Tibial nerve (tissue), 4 donors: ENCODE data around the gene FBN2. TPM values are rescaled to one million over a fixed set of nuclear protein-coding genes. Genes with fewer than 3 reads are reported as not detected.
"Not testable (repeated sequence)": the region's sequence is repeated elsewhere in the genome, so short reads cannot be mapped to it uniquely, and the experiment has no call there.

Source experiments
- DNase-seq, 2 donors: peaks; one replicate each; pipeline ENCODE4 v3.0.0-alpha.2; 2019; ENCODE audit warnings: low spot score in 2 of 2
- H3K27ac ChIP-seq, 4 donors: fragments of 200-600 bp; sonication (generic) in 3 of 4; one replicate each; pipeline ENCODE4 v1.5.1; 2017 to 2019; ENCODE audit warnings: mild to moderate bottlenecking in 1 of 4
- H3K27me3 ChIP-seq, 2 donors: fragments of 200-600 bp; sonication (generic) in 1 of 2; one replicate each; pipeline versions ENCODE4 v1.5.1 to v1.6.0; 2017 to 2019
- H3K36me3 ChIP-seq, 3 donors: fragments of 200-600 bp; sonication (generic); one replicate each; pipeline ENCODE4 v1.5.1; 2018 to 2019
- H3K4me1 ChIP-seq, 4 donors: fragments of 200-600 bp; sonication (generic) in 3 of 4; one replicate each; pipeline ENCODE4 v1.5.1; 2017 to 2019
- H3K4me3 ChIP-seq, 4 donors: fragments of 200-600 bp; sonication (generic) in 3 of 4; one replicate each; pipeline ENCODE4 v1.5.1; 2017 to 2019; ENCODE audit warnings: mild to moderate bottlenecking in 1 of 4, moderate library complexity in 1 of 4
- H3K9me3 ChIP-seq, 4 donors: fragments of 200-600 bp; sonication (generic) in 3 of 4; one replicate each; pipeline ENCODE4 v1.5.1; 2017 to 2019
- EP300 ChIP-seq, 2 donors: sonication (generic); formaldehyde crosslinking; IDR thresholded peaks; one replicate each; pipeline ENCODE4 v1.6.1; 2017; ENCODE audit warnings: antibody characterized with exemption in 2 of 2, mild to moderate bottlenecking in 1 of 2
- POLR2A ChIP-seq, 2 donors: fragments of 450-650 bp; IDR thresholded peaks; one replicate each; pipeline ENCODE4 v1.6.1; 2017; ENCODE audit warnings: antibody characterized with exemption in 2 of 2, mild to moderate bottlenecking in 2 of 2, moderate library complexity in 2 of 2
- WGBS, 2 donors: methylation state at CpG; one replicate each; pipeline ENCODE4 v1.1.5; 2018; 5-methylcytosine and 5-hydroxymethylcytosine counted together
- total RNA-seq, 4 donors: library from RNA; depleted of rRNA; stranded (reverse); fragments of >200 nt; gene quantifications; one replicate each; pipeline ENCODE4 v1.1.0, GENCODE V29; 2016
- TF ChIP-seq, protein P1 (sequence below), 5 experiments: fragments of 200-600 bp in 3 of 5; fragments of 450-650 bp in 2 of 5; sonication (generic) in 3 of 5; IDR thresholded peaks; one replicate each; pipeline ENCODE4 v1.5.1; 2016 to 2019; ENCODE audit warnings: antibody characterized with exemption in 5 of 5, mild to moderate bottlenecking in 3 of 5, moderate library complexity in 2 of 5

FBN2 gene
- total RNA-seq, 4 donors from 2014 or later, result 1.2 to 6.3 (median 3.6) TPM

DNA sequence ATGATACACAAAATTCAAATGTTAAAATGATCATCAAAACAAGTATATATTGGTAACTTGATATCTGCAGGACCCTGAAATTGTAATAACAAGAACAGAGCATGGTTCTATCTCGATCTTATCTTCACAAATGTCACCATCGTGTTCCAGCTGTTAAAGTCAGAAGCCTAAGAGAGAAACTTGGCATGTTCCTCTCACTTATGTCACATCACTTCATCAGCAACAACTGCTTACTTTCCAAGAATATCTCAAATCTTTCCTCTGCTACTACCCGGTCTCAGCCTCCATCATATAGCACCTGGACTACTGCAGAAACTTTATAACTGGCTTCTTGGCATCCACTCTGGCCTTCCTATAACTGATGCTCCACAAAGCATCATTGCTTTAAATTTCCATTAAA is 84.9 kb downstream of the FBN2 start:
- Histone ChIP-seq H3K9me3 (peaks cover 0 to 11% (median 3%) of the 10 kb centered on the region in 4 donors), H3K27me3 (no peaks in the 10 kb centered on the region), H3K4me3 (no peak overlapping the region), H3K4me1 (no peaks in the 10 kb centered on the region), H3K36me3 (no peaks in the 10 kb centered on the region), H3K27ac (no peak overlapping the region)
- no peak for DNase-seq
- TF ChIP-seq POLR2A (IDR thresholded peaks at IDR 0.05) (no peak), EP300 (IDR thresholded peaks at IDR 0.05) (no peak)
- TF ChIP-seq, protein P1, sequence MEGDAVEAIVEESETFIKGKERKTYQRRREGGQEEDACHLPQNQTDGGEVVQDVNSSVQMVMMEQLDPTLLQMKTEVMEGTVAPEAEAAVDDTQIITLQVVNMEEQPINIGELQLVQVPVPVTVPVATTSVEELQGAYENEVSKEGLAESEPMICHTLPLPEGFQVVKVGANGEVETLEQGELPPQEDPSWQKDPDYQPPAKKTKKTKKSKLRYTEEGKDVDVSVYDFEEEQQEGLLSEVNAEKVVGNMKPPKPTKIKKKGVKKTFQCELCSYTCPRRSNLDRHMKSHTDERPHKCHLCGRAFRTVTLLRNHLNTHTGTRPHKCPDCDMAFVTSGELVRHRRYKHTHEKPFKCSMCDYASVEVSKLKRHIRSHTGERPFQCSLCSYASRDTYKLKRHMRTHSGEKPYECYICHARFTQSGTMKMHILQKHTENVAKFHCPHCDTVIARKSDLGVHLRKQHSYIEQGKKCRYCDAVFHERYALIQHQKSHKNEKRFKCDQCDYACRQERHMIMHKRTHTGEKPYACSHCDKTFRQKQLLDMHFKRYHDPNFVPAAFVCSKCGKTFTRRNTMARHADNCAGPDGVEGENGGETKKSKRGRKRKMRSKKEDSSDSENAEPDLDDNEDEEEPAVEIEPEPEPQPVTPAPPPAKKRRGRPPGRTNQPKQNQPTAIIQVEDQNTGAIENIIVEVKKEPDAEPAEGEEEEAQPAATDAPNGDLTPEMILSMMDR (IDR thresholded peaks at IDR 0.05), result no peak
- 79 to 83% methylated on average over 3 of the region's 3 CpGs for WGBS, 2 donors

DNA sequence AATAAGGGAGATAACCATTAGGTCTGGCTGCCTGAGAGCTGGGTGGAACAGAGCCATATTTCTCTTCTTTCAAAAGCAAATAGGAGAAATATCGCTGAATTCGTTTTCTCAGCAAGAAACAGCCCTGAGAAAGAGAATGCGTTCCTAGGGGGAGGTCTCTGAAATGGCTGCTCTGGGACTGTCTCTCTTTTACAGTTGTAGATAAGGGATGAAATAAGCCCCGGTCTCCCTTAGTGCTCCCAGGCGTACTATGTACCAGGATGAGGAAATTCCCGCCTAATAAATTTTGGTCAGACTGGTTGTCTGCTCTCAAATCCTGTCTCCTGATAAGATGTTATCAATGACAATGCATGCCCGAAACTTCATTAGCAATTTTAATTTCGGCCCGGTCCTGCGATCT is 90.8 kb downstream of the FBN2 start:
- H3K36me3 ChIP-seq, H3K4me3 ChIP-seq, H3K4me1 ChIP-seq, H3K27me3 ChIP-seq, H3K27ac ChIP-seq, DNase-seq: not testable (repeated sequence)
- H3K9me3 ChIP-seq, result peaks cover 0 to 23% (median 3%) of the 10 kb centered on the region in 4 donors
- 95 to 99% methylated on average over 10 of the region's 10 CpGs for WGBS, 2 donors

DNA sequence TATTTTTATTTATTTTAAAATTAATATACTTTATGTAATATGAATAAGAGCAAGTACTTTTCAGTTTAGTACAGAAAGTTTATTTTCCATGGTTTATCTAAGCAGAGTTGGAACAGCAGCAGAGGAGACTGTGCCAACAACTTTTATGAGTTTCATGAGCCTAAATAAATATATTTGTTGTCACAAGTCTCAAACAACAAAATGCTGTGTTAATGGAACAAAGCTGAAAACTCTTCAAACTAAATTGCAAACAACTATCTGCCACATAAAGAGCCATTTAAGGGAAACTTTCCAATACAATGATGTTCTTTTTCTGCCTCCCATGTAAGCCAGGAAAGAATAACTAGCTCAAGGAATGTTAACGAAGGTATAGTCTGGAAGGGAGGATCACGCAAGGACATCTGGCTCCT is 96.1 kb downstream of the FBN2 start:
- H3K9me3 ChIP-seq, result peaks cover 0 to under 1% (median 0%) of the 10 kb centered on the region in 4 donors
- TF ChIP-seq EP300 (IDR thresholded peaks at IDR 0.05) (no peak), POLR2A (IDR thresholded peaks at IDR 0.05) (no peak)
- TF ChIP-seq, protein P1 (IDR thresholded peaks at IDR 0.05), result no peak
- H3K36me3 ChIP-seq, result no peaks in the 10 kb centered on the region
- DNase-seq, result no peak
- no peak overlapping the region for H3K4me3 ChIP-seq
- 20 to 46% methylated on average over 2 of the region's 2 CpGs for WGBS, 2 donors
- H3K27me3 ChIP-seq, result no peaks in the 10 kb centered on the region
- H3K4me1 ChIP-seq, result no peaks in the 10 kb centered on the region
- H3K27ac ChIP-seq, result no peak overlapping the region

DNA sequence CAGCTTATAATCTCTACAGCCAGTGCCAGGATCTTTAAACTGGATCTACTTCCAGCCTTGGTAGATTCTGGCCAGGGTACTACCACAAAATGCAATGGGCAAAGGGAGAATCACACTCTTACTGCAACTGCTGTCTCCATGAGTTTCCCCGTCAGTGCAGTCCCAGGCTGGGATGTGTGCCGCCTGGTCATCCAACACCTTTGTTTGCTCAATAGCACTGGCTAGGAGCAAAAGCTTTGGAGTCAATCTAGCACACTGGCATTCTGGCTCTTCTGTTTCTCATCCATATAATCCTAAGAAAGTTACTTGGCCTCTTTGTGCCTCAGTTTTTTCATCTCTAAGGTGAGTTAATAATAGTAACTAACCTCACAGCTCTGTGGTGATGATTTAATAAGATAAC is 96.9 kb downstream of the FBN2 start:
- Histone ChIP-seq H3K27ac (no peak overlapping the region), H3K27me3 (no peaks in the 10 kb centered on the region), H3K36me3 (no peaks in the 10 kb centered on the region), H3K9me3 (no peaks in the 10 kb centered on the region), H3K4me1 (no peaks in the 10 kb centered on the region), H3K4me3 (no peak overlapping the region)
- no peak for DNase-seq
- 87 to 100% methylated on average over 2 of the region's 2 CpGs for WGBS, 2 donors
- TF ChIP-seq EP300 (IDR thresholded peaks at IDR 0.05) (no peak), POLR2A (IDR thresholded peaks at IDR 0.05) (no peak)
- TF ChIP-seq, protein P1 (IDR thresholded peaks at IDR 0.05), result no peak

DNA sequence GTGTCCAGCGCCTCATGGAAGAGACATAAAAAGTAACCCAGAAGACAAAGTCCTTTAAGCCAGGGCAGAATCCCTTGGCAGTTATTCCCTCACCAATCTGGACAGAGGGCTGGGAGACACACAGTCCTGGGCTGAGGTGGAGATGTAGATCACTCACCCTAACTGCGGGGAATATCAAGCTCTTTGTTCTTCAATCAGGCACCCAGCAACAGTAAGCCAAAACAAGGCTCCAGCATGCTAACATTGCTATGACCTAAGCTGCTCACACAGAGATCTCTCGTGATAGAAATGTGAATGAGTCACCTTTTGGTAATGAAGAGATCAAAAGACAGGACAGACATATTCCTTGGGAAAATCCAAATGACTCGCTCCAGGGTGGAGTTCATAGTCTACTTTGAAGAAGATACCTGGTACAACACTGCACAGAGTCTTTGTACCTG is 101.3 kb downstream of the FBN2 start:
- DNase-seq, result no peak
- Histone ChIP-seq H3K4me3 (no peak overlapping the region), H3K36me3 (no peaks in the 10 kb centered on the region), H3K4me1 (no peaks in the 10 kb centered on the region), H3K27me3 (no peaks in the 10 kb centered on the region), H3K9me3 (no peaks in the 10 kb centered on the region), H3K27ac (no peak overlapping the region)
- TF ChIP-seq EP300 (IDR thresholded peaks at IDR 0.05) (no peak), POLR2A (IDR thresholded peaks at IDR 0.05) (no peak)
- TF ChIP-seq, protein P1 (IDR thresholded peaks at IDR 0.05), result no peak
- 79 to 84% methylated on average over 4 of the region's 4 CpGs for WGBS, 2 donors

DNA sequence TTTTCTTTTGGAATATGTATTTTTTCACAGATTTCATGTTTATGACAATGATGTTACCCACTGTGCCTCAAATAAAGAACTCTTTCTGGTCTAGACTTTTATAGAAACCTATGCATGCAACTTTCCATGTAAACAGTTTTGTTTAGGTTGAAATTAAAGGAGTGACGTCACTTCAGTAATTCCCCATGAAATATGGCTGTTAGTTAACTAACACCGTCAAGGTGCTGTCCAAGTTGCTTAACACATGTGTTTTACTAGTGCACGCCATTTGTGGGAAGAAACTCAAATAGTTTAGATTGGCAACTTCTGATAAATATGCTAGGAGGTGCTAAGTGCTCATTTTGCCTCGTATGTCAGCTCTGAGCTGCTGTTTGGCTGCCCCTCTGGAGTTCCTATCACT is 102.2 kb downstream of the FBN2 start:
- 84 to 89% methylated on average over 4 of the region's 4 CpGs for WGBS, 2 donors
- no peak overlapping the region for H3K4me3 ChIP-seq
- H3K4me1 ChIP-seq, result no peaks in the 10 kb centered on the region
- DNase-seq, result no peak
- TF ChIP-seq EP300 (IDR thresholded peaks at IDR 0.05) (no peak), POLR2A (IDR thresholded peaks at IDR 0.05) (no peak)
- TF ChIP-seq, protein P1 (IDR thresholded peaks at IDR 0.05), result no peak
- H3K36me3 ChIP-seq, result no peaks in the 10 kb centered on the region
- H3K27ac ChIP-seq, result no peak overlapping the region
- H3K9me3 ChIP-seq, result no peaks in the 10 kb centered on the region
- H3K27me3 ChIP-seq, result no peaks in the 10 kb centered on the region
